T-helper 2 cell treated with Interferon-gamma antibody and Interleukin-4, amounts not matched to agents 5 μg/mL and 100 μg/mL, for 36 hours (primary cell): ENCODE data around the gene FAM98B.
A peak's percentile ranks its signal among the peaks of the same experiment; 100 is the strongest.

Experiments used
- DNase-seq: peaks from one replicate; pipeline ENCODE4 v3.0.0; 2021; ENCODE audit warnings: low spot score
- H3K27ac Mint-ChIP-seq: one replicate; pipeline ENCODE4 v1.8.0; 2021; ENCODE audit warnings: mild to moderate bottlenecking, mixed read lengths
- H3K27me3 Mint-ChIP-seq: one replicate; pipeline ENCODE4 v1.8.0; 2021; ENCODE audit warnings: low read depth, mixed read lengths
- H3K36me3 Mint-ChIP-seq: one replicate; pipeline ENCODE4 v1.8.0; 2021; ENCODE audit warnings: low read depth, mixed read lengths
- H3K4me1 Mint-ChIP-seq: one replicate; pipeline ENCODE4 v1.8.0; 2021; ENCODE audit warnings: low read depth, mixed read lengths
- H3K4me3 Mint-ChIP-seq: one replicate; pipeline ENCODE4 v1.8.0; 2022; ENCODE audit warnings: mild to moderate bottlenecking, moderate library complexity, mixed read lengths
- H3K9me3 Mint-ChIP-seq: one replicate; pipeline ENCODE4 v1.8.0; 2021; ENCODE audit warnings: mixed read lengths

FAM98B gene

GRCh38 chr15:38504680-38505467, 50.9 kb downstream of the FAM98B start:
- no peak overlapping the region for H3K27ac Mint-ChIP-seq
- peaks cover 82% of the 10 kb centered on the region for H3K36me3 Mint-ChIP-seq
- no peaks in the 10 kb centered on the region for H3K9me3 Mint-ChIP-seq
- no peak overlapping the region for H3K4me3 Mint-ChIP-seq
- no peaks in the 10 kb centered on the region for H3K27me3 Mint-ChIP-seq
- H3K4me1 Mint-ChIP-seq, result peaks cover 13% of the 10 kb centered on the region
- DNase-seq, result no peak

DNA sequence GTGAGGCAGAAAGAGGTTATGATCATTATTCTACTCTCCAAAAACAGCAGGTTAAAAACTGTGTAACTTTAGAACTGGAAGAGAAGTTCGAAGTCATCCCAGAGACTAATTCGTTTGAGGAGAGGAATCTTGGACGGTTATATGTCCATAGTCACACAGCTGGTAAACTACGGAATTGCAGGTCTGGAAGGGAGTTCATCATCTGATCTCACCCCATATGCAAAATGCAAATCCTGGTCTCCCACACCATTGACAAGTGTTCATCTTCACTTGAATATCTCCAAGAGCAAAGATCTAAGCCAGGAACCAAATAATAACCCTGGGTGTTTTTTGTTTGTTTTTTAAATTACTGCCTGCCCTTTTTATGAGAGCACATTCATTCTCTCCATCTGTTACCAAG, 53.1 kb downstream of the FAM98B start:
- Mint-ChIP-seq H3K9me3 (no peaks in the 10 kb centered on the region), H3K4me1 (peaks cover 22% of the 10 kb centered on the region), H3K27ac (no peak overlapping the region), H3K4me3 (no peak overlapping the region), H3K27me3 (no peaks in the 10 kb centered on the region), H3K36me3 (peaks cover 83% of the 10 kb centered on the region)
- DNase-seq, result no peak

- Mint-ChIP-seq H3K36me3 (peaks cover 81% of the 10 kb centered on the region), H3K4me3 (no peak overlapping the region), H3K9me3 (no peaks in the 10 kb centered on the region), H3K27ac (peak overlapping the region; percentile 20), H3K27me3 (no peaks in the 10 kb centered on the region), H3K4me1 (peaks cover 22% of the 10 kb centered on the region)
- no peak for DNase-seq
Measured at GRCh38 chr15:38507570-38507969, 53.6 kb downstream of the FAM98B start.

- no peak overlapping the region for H3K4me3 Mint-ChIP-seq
- peak overlapping the region; percentile 78 for H3K27ac Mint-ChIP-seq
- H3K27me3 Mint-ChIP-seq, result no peaks in the 10 kb centered on the region
- no peaks in the 10 kb centered on the region for H3K9me3 Mint-ChIP-seq
- peaks cover 80% of the 10 kb centered on the region for H3K36me3 Mint-ChIP-seq
- H3K4me1 Mint-ChIP-seq, result peaks cover 22% of the 10 kb centered on the region
- peak; percentile 19 for DNase-seq
Measured at GRCh38 chr15:38508647-38509046, 54.7 kb downstream of the FAM98B start.

DNA sequence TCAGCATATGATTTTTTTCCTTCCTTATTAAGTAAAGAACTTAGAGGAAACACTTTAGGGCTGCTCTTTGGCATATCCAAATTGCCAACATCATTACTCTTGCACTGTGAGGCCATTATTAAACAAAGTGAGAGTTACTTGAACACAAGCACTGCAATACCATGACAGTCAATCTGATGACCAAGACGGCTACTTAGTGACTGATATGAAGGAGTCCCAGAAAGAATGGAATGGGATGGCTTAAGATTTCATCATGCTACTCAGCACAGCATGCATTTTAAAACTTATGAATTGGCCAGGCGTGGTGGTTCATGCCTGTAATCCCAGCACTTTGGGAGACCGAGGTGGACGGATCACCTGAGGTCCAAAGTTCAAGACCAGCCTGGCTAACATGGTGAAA, 55.2 kb downstream of the FAM98B start:
- Mint-ChIP-seq H3K27me3 (no peaks in the 10 kb centered on the region), H3K9me3 (no peaks in the 10 kb centered on the region), H3K4me3 (peak overlapping the region; percentile 38), H3K4me1 (peaks cover 22% of the 10 kb centered on the region), H3K27ac (peak overlapping the region; percentile 78), H3K36me3 (peaks cover 81% of the 10 kb centered on the region)
- DNase-seq, result no peak

DNA sequence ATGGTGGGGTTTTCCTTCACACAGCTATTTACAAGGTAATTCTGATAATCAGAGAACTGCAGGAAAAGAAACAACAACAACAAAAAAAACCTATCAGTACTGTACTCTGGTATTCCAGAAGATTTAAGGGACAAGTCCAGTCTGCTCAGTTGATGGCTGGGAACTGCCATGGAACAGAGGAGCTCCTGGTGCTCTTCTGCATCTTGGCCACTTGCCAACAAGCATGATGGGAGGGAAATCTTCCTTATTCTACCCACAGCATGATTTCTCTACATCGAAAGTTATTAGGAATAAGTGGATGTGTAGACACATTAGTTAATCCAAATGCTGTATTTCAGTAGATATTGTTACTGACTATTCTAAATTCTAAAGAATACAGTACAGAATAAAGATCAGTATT, 59.0 kb downstream of the FAM98B start:
- DNase-seq, result no peak
- H3K27me3 Mint-ChIP-seq, result no peaks in the 10 kb centered on the region
- H3K27ac Mint-ChIP-seq, result no peak overlapping the region
- no peaks in the 10 kb centered on the region for H3K9me3 Mint-ChIP-seq
- H3K4me3 Mint-ChIP-seq, result no peak overlapping the region
- H3K36me3 Mint-ChIP-seq, result peaks cover 83% of the 10 kb centered on the region
- H3K4me1 Mint-ChIP-seq, result peaks cover 26% of the 10 kb centered on the region

GRCh38 chr15:38514601-38515000, 60.7 kb downstream of the FAM98B start:
- Mint-ChIP-seq H3K27ac (no peak overlapping the region), H3K36me3 (peaks cover 83% of the 10 kb centered on the region), H3K9me3 (no peaks in the 10 kb centered on the region), H3K27me3 (no peaks in the 10 kb centered on the region), H3K4me1 (peaks cover 21% of the 10 kb centered on the region), H3K4me3 (no peak overlapping the region)
- DNase-seq, result no peak

DNA sequence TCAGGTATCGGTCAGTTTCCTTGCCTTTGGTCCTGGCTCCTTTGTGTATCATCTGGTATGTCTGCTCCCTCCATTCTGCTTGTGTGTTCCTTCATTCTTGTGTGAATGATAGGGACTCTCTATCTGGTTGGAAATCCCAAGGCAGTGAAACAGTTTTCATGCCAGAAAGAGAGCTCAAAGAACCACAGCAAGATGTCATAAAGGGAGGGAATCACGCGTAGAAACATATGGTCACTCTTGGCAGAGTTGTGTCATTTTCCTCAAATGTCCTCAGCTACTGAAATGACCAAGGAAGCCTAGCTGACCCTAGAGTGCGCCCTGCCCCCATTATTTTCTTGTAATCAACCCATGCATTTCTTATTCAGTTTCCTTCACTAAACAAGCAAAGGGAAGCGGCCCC, 62.7 kb downstream of the FAM98B start:
- Mint-ChIP-seq H3K4me3 (no peak overlapping the region), H3K36me3 (peaks cover 72% of the 10 kb centered on the region), H3K27me3 (no peaks in the 10 kb centered on the region), H3K9me3 (no peaks in the 10 kb centered on the region), H3K27ac (peak overlapping the region; percentile 53), H3K4me1 (peaks cover 24% of the 10 kb centered on the region)
- no peak for DNase-seq

DNA sequence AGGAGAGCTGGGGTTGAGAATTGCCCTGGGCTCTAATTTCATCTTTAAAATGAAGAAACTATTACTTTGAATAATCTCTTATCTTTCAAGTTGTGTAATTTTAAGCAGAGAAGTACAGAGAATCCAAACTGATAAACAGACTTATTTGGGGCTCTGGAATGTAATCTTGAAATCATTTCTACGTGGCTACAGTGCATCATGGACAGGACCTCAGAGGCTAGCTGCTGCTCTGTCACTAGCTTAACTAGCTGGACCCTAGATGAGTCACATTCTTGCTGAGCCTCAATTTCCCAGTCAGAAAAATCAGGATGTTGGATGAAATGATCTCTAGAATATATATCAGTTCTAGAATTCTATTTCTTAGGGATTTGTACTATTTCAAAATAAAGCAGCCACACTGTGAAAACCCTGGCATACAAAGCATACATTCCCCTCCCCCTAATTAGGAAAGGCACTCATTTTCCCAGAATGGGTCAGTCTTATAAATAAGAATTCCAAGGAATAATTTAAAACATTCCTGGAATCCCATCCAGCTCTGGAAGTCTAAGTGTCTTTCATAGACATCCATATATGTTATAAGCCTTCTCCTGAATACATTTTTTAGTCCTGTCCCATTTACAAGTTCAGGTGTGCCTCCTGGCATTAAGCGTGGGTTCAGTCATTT, 63.5 kb downstream of the FAM98B start:
- DNase-seq, result no peak
- Mint-ChIP-seq H3K4me3 (no peak overlapping the region), H3K9me3 (no peaks in the 10 kb centered on the region), H3K27me3 (no peaks in the 10 kb centered on the region), H3K27ac (no peak overlapping the region), H3K4me1 (peaks cover 27% of the 10 kb centered on the region), H3K36me3 (peaks cover 66% of the 10 kb centered on the region)

- Mint-ChIP-seq H3K4me1 (peaks cover 31% of the 10 kb centered on the region), H3K4me3 (no peak overlapping the region), H3K27me3 (no peaks in the 10 kb centered on the region), H3K27ac (no peak overlapping the region), H3K9me3 (no peaks in the 10 kb centered on the region), H3K36me3 (peaks cover 66% of the 10 kb centered on the region)
- DNase-seq, result no peak
Measured at GRCh38 chr15:38518084-38518483, 64.2 kb downstream of the FAM98B start.

GRCh38 chr15:38520035-38520434, 66.1 kb downstream of the FAM98B start:
- Mint-ChIP-seq H3K27ac (no peak overlapping the region), H3K9me3 (no peaks in the 10 kb centered on the region), H3K4me1 (peaks cover 39% of the 10 kb centered on the region), H3K27me3 (no peaks in the 10 kb centered on the region), H3K36me3 (peaks cover 59% of the 10 kb centered on the region), H3K4me3 (no peak overlapping the region)
- no peak for DNase-seq

DNA sequence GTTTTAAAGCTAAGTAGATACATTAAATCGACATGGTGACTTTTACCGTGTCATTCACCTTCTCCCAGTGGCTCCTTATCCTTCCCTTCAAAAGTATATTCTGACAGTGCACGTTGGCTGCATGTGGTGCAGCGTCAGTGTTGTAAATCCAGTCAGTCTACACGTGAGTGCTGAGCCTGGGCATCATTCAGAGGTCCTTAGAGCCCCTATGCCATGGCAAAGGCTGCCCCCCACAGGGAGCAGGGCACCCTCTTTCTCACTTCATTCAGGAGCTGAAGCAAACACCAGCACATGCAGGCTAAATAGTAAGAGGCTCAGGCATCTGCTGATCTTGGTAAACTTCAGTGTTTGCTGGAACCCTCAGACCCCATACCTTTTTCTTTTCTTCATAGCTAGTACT, 67.4 kb downstream of the FAM98B start:
- peaks cover 40% of the 10 kb centered on the region for H3K4me1 Mint-ChIP-seq
- no peaks in the 10 kb centered on the region for H3K27me3 Mint-ChIP-seq
- H3K4me3 Mint-ChIP-seq, result no peak overlapping the region
- peak overlapping the region; percentile 47 for H3K27ac Mint-ChIP-seq
- DNase-seq, result no peak
- H3K9me3 Mint-ChIP-seq, result no peaks in the 10 kb centered on the region
- peaks cover 54% of the 10 kb centered on the region for H3K36me3 Mint-ChIP-seq

DNA sequence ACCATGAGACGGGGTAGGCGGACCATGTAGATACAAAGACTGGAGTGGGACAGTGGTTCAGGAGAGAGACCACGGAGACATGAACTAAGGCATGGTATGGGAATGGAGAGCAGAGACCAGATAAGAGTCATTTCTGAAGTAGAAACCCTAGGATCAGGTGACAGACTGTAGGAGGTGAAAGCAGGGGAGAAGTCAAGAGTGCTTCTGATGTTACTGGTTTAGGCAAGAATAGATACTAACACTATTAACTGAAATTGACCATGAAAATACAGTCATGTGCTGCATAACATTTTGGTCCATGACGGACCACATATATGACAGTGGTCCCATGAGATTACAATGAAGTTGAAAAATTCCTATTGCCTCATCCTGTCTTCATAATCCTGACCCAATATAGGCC, 69.0 kb downstream of the FAM98B start:
- Mint-ChIP-seq H3K27me3 (no peaks in the 10 kb centered on the region), H3K27ac (peak overlapping the region; percentile 17), H3K9me3 (no peaks in the 10 kb centered on the region), H3K4me3 (no peak overlapping the region), H3K36me3 (peaks cover 51% of the 10 kb centered on the region), H3K4me1 (peaks cover 40% of the 10 kb centered on the region)
- no peak for DNase-seq

DNA sequence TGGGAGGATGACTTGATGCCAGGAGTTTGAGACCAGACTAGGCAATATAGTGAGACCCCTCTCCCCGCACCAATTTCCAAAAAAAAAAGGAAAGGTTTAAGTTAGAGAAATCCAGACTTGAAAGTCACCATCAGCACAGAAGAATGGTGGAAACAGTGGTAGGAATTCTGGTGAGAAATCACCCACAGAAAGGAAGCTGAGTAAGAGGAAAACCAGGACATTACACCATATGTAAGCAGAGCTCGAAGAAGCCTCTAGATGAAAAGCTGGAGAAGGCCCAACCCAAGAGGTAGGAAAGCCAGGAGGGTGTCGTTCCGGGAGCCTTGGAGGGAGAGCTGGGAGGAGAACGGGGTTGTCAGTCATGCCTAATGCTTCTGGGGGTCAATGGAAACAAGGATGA, 70.2 kb downstream of the FAM98B start:
- Mint-ChIP-seq H3K36me3 (peaks cover 54% of the 10 kb centered on the region), H3K27ac (no peak overlapping the region), H3K27me3 (no peaks in the 10 kb centered on the region), H3K4me1 (peaks cover 48% of the 10 kb centered on the region), H3K4me3 (no peak overlapping the region), H3K9me3 (no peaks in the 10 kb centered on the region)
- no peak for DNase-seq
